ENCODE measurements around the gene TMEM132E.

The TMEM132E gene

DNA sequence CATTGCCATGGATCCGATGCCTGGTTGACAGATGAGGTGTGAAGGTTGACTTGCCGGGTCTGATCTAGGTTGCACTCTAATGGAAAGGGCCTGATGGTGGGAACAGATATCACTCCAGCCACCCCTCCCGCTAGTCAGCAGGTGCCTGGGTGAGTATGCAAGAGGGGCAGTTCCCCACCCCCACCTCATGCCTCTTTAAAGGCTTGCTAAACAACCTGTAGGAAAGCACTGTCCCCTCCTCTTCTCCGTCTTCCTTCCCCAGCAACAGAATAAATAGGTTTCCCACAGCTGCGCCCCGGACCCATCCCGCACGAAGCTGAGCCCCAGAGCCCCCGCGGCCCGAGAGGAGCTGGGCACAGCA is 746 bp upstream of the TMEM132E start:
- H3K27ac ChIP-seq: no peak overlapping the region
- H4K20me1 ChIP-seq: peaks cover 0 to 71% (median 32%) of the 10 kb centered on the region in 11 experiments; a peak in 16 of 22 replicates
- peaks cover 73 to 87% (median 81%) of the 10 kb centered on the region in 11 experiments for H3K27me3 ChIP-seq
- no peak for TF ChIP-seq Cebpa-rat (IDR thresholded peaks at IDR 0.05)
- peak overlapping the region; percentile 59 to 73 (median 63); a peak in 19 of 20 replicates for H3K4me3 ChIP-seq
- H3K9me3 ChIP-seq (replicated peaks in 1 of 11): no peaks in the 10 kb centered on the region; a peak in 1 of 22 replicates
- peak overlapping the region; percentile 79 to 98 (median 96) for H3K4me2 ChIP-seq
- 0 out of 22 replicates have a peak overlapping the region, but pooled peaks of 1 of the 11 experiments have one; percentile 51 for H3K9ac ChIP-seq
- peaks cover 17 to 24% (median 21%) of the 10 kb centered on the region in 10 experiments; a peak in 17 of 20 replicates for H3K4me1 ChIP-seq
- no peaks in the 10 kb centered on the region for H3K36me3 ChIP-seq

DNA sequence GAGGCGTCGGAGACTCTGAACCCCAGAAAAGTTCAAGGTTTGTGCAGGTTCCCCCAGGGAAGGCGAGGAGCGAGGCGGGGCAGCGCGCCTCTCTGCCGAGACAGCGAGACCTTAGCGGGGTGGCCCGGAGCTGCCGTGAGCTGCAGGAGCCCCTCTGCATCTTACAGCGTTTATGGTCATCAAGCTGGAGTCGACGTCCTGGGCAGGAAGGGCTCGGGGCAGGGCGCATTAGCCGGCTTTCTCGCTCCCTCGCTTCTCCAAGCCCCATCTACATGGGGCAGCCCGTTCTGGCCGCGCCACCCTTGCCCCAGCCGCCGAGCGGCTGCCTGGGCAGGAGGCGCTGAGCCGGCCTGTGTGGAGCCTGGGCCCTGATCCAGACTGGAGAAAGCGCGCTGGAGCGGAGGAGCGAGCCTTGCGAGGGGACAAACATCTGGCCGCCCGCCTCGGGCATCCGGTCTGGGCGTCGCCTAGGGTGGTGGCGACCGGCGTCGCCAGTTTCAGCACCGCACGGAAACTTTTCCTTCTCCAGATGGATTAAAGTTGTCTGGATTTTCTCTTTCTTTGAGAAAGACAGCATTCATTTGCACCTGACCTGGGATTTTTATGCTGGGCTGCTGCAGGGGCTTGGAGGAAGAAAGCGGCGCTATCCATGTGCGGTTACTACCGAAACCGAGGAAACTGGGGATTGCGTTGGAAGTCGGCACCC is 750 bp downstream of the TMEM132E start:
- no peaks in the 10 kb centered on the region for H3K36me3 ChIP-seq
- H3K27me3 ChIP-seq: peaks cover 88 to 100% (median 96%) of the 10 kb centered on the region in 11 experiments
- H3K4me2 ChIP-seq: peak overlapping the region; percentile 79 to 98 (median 96)
- peaks cover 0 to 81% (median 32%) of the 10 kb centered on the region in 11 experiments; a peak in 16 of 22 replicates for H4K20me1 ChIP-seq
- peaks cover 17 to 24% (median 21%) of the 10 kb centered on the region in 10 experiments; a peak in 17 of 20 replicates for H3K4me1 ChIP-seq
- H3K4me3 ChIP-seq: peak overlapping the region; percentile 59 to 73 (median 63)
- peak overlapping the region in 6 of 11 experiments; percentile 37 to 58 (median 50); a peak in 5 of 22 replicates for H3K9ac ChIP-seq
- no peaks in the 10 kb centered on the region; a peak in 1 of 22 replicates for H3K9me3 ChIP-seq (replicated peaks in 1 of 11)
- H3K27ac ChIP-seq: no peak overlapping the region
- TF ChIP-seq Cebpa-rat (IDR thresholded peaks at IDR 0.05): no peak

DNA sequence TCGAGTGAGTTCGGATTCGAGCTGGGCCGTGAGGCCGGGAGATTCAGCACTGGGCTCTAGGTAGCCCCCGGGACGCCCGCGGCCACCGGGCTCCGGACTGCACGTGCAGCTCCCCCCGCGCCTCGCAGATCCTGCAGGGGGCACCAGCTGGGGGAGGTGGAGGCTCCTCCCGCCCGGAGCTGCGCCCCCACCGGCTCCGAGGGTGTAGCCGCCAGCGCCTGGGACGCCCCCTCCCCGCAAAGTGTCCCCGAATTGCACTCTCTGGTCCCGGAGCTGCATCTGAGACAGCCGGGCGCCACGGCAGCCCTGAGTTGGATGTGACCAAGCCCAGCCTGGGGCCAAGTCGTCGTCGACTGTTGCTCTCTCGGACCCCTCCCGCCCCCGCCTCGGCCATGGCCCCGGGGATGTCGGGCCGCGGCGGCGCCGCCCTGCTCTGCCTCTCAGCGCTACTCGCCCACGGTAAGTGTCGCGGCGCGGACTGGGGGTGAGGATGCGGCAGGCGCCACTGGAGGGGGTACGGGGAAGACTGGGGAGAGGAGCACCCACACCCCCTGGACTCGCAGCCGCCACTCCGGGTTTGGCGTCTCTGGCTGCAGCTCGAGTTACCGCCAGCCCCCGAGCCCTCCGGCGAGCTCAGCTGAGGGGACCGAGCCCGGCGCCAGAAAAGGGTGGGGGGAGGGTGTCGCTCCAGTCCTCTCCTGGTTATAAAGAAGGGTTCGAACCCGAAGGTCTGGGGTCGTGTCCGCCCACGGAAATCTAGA is 1.5 kb downstream of the TMEM132E start:
- H3K27me3 ChIP-seq: peaks cover 92 to 100% (median 100%) of the 10 kb centered on the region in 11 experiments
- no peaks in the 10 kb centered on the region; a peak in 1 of 22 replicates for H3K9me3 ChIP-seq (replicated peaks in 1 of 11)
- peaks cover 0 to 83% (median 32%) of the 10 kb centered on the region in 11 experiments; a peak in 16 of 22 replicates for H4K20me1 ChIP-seq
- no peaks in the 10 kb centered on the region for H3K36me3 ChIP-seq
- peak overlapping the region; percentile 79 to 98 (median 96) for H3K4me2 ChIP-seq
- H3K9ac ChIP-seq: no peak overlapping the region
- no peak overlapping the region for H3K27ac ChIP-seq
- peaks cover 17 to 24% (median 21%) of the 10 kb centered on the region in 10 experiments; a peak in 17 of 20 replicates for H3K4me1 ChIP-seq
- no peak for TF ChIP-seq Cebpa-rat (IDR thresholded peaks at IDR 0.05)
- peak overlapping the region in 9 of 10 experiments; percentile 38 to 73 (median 61); a peak in 14 of 20 replicates for H3K4me3 ChIP-seq

DNA sequence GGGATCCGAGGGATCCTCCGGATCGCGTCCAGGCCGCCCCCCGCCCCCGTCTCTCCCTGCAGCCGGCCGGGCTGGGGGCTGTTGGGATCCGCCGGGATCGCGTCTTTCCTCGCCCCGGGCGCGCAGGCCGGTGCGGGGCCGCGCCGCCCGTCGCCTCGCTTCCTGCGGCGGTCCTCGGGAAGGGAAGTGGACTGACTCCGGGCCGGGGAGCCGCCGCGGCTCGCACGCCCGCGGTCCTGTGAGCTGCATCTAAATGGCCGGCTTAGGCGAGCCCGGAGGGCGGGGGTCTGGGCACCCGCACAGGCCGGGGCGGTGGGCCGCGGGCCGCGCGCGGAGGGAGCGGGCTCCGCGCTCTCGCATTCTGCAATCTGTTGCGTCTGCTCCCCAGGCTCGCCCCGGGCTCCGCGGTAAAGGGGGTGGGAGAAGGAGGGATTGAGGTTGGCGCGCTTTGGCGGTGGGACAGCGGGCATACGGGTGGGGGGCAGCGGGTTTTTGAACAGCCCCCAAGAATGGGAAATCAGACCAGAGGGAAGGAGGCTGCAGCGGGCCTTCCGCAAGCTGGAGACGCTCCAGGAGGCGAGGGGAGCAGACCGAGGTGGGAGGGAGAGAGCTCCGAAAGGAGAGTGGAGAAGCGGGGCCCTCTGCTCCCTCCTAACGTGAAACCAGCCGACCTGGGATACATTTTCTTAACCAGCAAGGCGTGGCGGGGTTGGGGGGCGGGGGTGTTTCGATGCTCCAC is 2.2 kb downstream of the TMEM132E start:
- H3K4me3 ChIP-seq: 0 out of 20 replicates have a peak overlapping the region, but pooled peaks of 1 of the 10 experiments have one; percentile 35
- peak overlapping the region in 4 of 11 experiments; percentile 15 to 96 (median 50); a peak in 1 of 22 replicates for H3K4me2 ChIP-seq
- TF ChIP-seq Cebpa-rat (IDR thresholded peaks at IDR 0.05): no peak
- no peak overlapping the region for H3K9ac ChIP-seq
- peaks cover 17 to 24% (median 21%) of the 10 kb centered on the region in 10 experiments; a peak in 17 of 20 replicates for H3K4me1 ChIP-seq
- no peaks in the 10 kb centered on the region; a peak in 1 of 22 replicates for H3K9me3 ChIP-seq (replicated peaks in 1 of 11)
- H3K36me3 ChIP-seq: no peaks in the 10 kb centered on the region
- peaks cover 0 to 81% (median 32%) of the 10 kb centered on the region in 11 experiments; a peak in 16 of 22 replicates for H4K20me1 ChIP-seq
- H3K27me3 ChIP-seq: peaks cover 89 to 99% (median 95%) of the 10 kb centered on the region in 11 experiments
- no peak overlapping the region for H3K27ac ChIP-seq

DNA sequence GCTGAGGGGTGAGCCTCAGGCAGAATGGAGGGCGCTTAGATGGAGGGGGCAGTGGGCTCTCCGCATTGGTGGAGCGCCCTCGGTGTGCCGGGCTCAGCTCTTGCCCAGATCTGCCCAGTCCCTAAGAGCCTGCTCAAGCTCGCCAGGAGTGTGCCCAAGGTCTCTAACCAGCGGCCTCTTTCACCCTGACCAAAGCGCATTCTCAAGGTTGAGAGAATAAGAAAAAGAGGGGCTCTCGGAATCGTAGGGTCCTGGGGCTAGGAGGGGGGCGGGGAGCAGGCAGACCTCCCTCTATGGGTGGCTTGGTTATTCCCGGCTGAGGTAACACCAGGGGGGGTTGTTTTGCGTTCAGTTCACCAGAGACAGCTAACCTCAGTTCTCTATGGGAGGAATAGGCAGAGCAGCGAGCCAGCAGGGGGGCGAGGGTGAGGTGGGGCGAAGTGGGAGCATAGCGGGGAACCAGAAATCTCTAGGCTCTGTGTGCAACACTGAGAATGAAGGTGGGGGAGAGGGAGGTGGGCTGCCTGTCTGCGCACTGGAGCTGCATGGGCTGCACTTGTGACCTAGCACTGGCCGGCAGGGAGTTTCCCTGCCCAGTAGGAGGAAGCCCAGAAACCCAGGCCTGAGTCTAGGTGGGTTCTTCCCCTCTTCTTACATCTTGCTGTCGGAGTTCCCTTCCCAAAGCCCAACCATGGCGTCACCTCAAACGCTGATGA is 3.0 kb downstream of the TMEM132E start:
- H3K9ac ChIP-seq: no peak overlapping the region
- H3K27ac ChIP-seq: no peak overlapping the region
- H3K9me3 ChIP-seq (replicated peaks in 1 of 11): no peaks in the 10 kb centered on the region; a peak in 1 of 22 replicates
- no peak for TF ChIP-seq Cebpa-rat (IDR thresholded peaks at IDR 0.05)
- no peak overlapping the region for H3K4me3 ChIP-seq
- peaks cover 82 to 91% (median 87%) of the 10 kb centered on the region in 11 experiments for H3K27me3 ChIP-seq
- no peaks in the 10 kb centered on the region for H3K36me3 ChIP-seq
- H3K4me2 ChIP-seq: no peak overlapping the region
- peaks cover 17 to 24% (median 21%) of the 10 kb centered on the region in 10 experiments; a peak in 17 of 20 replicates for H3K4me1 ChIP-seq
- H4K20me1 ChIP-seq: peaks cover 0 to 76% (median 32%) of the 10 kb centered on the region in 11 experiments; a peak in 16 of 22 replicates

DNA sequence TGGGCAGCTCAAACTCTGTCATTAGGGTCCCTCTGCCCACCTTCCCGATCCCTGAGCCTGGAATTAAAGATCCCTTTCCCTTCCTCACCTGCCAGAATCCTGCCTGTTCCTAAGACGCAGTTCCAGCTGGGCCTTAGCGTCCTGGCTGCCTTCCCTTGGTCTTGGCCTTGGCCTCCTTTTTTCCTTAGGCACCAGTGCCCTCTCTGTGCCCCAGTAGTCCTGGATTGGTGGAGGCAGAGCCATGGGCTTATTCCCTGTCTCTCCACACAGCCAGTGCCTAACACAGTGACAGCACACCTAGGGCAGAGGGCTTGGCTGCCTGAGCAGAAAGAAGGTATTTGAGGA is 3.5 kb downstream of the TMEM132E start:
- TF ChIP-seq Cebpa-rat (IDR thresholded peaks at IDR 0.05): no peak
- Histone ChIP-seq H4K20me1 (peaks cover 0 to 71% (median 31%) of the 10 kb centered on the region in 11 experiments; a peak in 16 of 22 replicates), H3K9me3 (replicated peaks in 1 of 11) (no peaks in the 10 kb centered on the region; a peak in 1 of 22 replicates), H3K4me1 (peaks cover 17 to 24% (median 21%) of the 10 kb centered on the region in 10 experiments; a peak in 17 of 20 replicates), H3K27me3 (peaks cover 76 to 86% (median 82%) of the 10 kb centered on the region in 11 experiments), H3K27ac (no peak overlapping the region), H3K4me3 (no peak overlapping the region), H3K9ac (no peak overlapping the region), H3K36me3 (no peaks in the 10 kb centered on the region), H3K4me2 (no peak overlapping the region)

DNA sequence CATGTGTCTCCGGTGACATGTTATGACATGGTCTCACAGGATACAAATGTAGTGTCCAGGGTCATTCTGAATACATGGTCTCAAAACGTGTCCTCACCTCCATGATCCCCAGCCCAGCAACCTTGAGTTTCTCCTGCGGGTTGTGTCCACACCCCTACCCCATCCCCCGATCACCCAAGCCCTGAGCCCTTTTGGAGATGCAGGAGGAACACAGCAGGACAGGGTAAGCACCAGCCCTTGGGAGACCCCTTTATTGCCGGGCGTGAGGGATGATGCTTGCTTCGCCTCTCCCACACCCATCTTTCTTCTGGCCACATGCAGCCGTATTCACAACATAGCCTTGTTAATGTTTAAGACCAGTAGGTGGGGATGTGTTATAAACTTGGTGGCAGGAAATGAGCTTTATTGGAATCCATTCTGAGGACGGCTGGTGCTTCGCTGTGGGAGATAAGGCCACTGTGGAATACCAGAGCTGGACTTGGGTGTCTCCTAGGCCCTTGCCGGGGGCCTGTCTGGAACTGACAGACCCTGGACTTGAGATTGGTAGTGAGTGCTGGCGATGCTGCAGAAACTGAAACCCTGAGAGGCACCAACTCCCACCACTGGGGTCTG is 5.5 kb downstream of the TMEM132E start:
- peaks cover 56 to 66% (median 62%) of the 10 kb centered on the region in 11 experiments for H3K27me3 ChIP-seq
- peaks cover 0 to 62% (median 18%) of the 10 kb centered on the region in 11 experiments; a peak in 16 of 22 replicates for H4K20me1 ChIP-seq
- no peak for TF ChIP-seq Cebpa-rat (IDR thresholded peaks at IDR 0.05)

More for the DNA sequence above, 5.5 kb downstream of the TMEM132E start:
- no peaks in the 10 kb centered on the region for H3K9me3 ChIP-seq (replicated peaks in 1 of 11)
- no peaks in the 10 kb centered on the region for H3K36me3 ChIP-seq
- no peak overlapping the region for H3K4me3 ChIP-seq
- peaks cover 8 to 14% (median 10%) of the 10 kb centered on the region in 10 experiments; a peak in 16 of 20 replicates for H3K4me1 ChIP-seq
- H3K4me2 ChIP-seq: no peak overlapping the region
- no peak overlapping the region for H3K27ac ChIP-seq
- H3K9ac ChIP-seq: no peak overlapping the region
